Fibroblast of upper back skin (primary cell): ENCODE measurements around the gene TRMO.
A peak's percentile ranks its signal among the peaks of the same experiment; 100 is the strongest.
"Not testable (repeated sequence)": the region's sequence is repeated elsewhere in the genome, so short reads cannot be mapped to it uniquely, and the experiment has no call there.

Experiments
- DNase-seq: peaks from one replicate; pipeline ENCODE4 v3.0.0-alpha.2; 2013

Gene TRMO, protein sequence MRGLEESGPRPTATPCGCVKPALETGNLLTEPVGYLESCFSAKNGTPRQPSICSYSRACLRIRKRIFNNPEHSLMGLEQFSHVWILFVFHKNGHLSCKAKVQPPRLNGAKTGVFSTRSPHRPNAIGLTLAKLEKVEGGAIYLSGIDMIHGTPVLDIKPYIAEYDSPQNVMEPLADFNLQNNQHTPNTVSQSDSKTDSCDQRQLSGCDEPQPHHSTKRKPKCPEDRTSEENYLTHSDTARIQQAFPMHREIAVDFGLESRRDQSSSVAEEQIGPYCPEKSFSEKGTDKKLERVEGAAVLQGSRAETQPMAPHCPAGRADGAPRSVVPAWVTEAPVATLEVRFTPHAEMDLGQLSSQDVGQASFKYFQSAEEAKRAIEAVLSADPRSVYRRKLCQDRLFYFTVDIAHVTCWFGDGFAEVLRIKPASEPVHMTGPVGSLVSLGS

DNA sequence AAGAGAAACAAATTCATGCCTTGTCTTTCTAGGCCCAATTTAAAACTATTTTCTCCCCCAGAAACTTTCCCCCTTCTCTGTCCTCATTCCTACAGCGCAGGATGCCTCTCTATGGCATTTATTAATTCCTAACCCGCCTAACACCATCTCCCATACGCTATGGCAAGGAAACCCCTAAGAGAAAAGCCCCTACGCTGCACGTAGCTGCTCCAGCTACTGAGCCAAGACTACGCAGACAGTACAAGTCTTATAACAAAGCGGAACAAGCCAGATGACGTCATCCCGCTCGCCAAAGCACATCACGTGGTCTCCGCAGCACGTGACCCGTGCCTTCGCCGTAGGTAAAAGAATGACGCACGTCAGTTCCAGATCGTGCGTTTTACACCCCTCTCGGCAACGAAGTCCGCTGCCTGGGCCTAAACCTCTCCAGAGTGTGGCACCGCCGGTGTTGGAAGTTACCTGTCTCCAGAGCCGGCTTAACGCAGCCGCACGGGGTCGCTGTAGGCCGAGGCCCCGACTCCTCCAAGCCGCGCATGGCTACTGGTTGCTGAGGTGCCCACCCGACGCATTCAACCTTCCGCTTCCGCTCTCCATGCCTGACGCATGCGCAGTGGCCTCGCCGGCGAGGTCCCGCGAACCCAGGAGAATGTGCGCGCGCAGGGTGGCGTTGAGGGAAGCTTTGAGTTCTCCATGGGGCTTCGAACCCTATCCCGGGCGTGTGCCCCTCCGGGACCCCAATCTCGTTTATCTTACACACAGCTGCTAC, at the start of gene TRMO:
Gene TRMO, minus strand, starts transcription at position 542 of the 766 bp plus-strand sequence. Its CDS starts 7 bp downstream, at position 535.
- peak; percentile 98 for DNase-seq

DNA sequence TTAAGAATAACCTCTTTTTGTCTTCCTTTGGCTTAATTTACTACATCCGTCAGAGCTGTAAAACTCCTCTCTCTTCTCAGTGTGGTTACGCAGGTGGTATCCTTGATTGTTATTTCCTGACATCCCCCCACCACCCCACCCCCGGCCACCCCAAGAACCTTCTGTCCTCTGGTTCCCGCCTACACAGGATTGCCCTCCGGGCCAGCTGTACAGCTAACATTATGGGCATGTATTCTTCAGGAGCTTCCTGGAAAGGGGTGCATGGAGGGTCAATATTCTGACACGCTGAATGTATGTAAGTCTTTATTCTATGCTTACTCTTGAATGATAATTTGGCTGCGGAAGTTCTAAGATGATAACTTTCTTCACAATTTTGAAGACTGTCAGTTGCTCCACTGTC, 47.9 kb upstream of the TRMO start:
- no peak for DNase-seq

DNA sequence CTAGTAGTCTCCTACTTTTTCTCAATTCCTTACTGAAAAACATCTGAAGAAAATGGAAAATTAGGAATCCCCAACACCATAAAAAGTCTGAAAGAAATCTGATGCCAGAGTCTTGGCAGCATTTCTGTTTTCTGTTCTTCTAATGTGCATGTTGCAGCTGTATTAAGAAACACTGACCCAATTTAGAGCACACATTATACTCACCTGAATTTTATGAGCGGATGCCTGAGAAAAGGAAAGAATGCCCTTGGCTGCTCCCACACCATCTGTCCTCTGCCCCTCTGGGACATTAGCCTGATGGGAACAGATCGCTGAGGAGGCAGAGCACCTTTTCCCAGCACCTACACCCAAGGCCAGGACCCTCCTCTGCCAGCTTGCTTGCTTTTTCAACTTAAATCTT, 46.7 kb upstream of the TRMO start:
- no peak for DNase-seq

DNA sequence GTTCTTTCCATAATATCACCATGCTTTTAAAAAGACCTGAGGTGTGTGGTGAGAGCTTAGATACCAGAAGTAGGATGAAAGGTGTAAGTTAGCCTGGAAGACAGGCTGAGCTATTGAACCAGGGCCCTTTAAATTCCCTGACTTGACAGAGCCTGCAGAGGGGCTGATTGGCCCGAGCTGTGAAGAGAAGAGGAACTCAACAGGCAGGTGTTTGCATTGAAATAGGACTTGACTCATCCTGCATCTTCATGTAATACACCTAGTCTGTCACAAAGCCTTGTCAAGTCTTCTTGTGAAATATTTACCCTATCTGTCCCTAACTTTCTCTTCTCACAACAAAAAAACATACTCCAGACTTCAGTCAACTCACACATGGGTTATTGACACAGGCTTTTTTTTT, 44.2 kb upstream of the TRMO start:
- DNase-seq: no peak

DNA sequence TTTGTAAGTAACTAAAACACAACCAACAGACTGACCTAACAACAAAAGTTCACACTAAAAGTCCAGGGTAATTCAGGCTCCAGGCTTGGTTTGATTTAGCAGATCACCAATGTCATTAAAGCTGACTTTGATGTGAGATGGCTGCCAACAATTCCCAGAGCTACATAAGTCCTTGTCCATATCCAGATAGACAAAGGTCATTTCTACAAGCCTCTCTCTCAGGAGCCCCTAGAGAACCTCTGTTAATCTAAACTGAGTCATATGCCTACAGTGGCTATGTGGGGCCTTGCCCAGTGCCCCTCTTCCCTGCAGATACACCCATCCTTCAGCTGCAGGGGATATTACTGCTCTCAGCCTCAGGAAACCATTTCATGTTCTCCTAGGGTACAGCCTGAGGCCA, 42.6 kb upstream of the TRMO start:
- DNase-seq: no peak

DNA sequence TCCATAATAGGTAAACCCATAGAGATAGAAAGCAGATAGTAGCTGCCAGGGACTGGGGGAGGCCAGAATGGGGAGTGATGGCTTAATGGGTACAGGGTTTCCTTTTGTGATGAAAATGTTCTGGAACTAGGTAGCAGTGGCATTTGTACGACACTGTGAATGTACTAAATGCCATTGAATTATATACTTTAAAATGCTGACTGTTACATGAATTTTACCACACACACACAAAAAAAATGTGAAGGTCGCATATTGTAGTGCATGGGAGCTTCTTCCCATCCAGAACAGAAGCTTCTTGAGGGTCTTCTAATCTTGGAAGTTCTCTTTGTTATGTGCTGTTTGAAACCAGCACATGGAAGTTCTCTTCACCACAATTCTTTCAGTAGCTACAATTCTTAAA, 40.9 kb upstream of the TRMO start:
- DNase-seq: no peak

DNA sequence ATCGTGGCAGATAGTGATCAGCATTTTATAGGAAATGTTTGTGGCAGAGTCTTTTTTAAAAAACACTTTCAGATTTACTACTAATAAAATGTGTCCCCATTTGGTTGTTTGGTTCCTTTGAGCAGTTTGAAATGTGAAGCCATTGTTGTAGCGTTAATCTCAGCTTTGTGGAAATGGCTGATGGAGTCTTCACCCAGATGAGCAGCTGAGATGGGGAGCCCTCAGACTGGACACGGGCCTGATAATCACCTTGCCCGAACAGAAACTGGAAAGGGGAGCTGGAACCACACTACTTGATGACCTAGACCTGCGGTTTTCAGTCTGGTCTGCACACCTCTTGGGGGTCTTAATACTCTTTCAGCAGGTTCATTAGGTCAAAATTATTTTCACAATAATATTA, 40.3 kb upstream of the TRMO start:
- no peak for DNase-seq

DNA sequence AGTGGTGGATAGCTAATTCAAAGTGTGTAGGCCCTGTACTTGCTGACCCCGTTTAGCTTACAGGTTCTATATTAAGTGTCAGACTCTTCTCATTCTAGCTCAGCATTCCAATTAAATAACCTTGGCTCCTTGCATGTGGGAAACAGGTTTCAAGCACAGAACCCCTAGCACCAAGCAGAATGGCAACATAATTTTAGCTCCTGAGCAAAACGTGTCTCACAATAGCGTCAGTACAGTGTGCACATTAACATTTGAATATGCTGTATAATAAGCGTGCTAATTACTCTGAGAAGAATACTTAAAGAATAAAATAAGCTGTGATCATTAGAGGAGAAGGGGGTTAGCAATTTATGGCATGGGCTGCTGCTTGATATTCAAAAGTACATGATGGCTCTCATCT, 39.8 kb upstream of the TRMO start:
- DNase-seq: no peak

DNA sequence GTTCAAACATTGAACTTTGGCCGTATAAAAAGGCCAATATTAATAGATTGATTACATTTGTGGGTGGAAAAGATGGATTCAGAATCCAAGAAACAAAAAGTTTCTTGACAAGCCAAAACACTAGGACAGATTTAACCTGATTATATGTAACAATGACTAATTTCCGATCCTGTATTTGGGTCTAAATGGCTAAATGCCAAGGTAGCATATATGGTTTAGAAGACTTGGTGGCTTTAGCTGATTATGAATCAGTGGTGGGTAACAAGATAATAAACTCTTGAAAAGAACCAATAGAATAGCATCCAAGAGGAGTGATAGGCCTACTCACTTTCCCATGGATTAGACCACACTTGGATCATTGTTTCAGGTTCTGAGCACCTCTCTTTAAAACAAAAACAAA, 39.1 kb upstream of the TRMO start:
- no peak for DNase-seq

DNA sequence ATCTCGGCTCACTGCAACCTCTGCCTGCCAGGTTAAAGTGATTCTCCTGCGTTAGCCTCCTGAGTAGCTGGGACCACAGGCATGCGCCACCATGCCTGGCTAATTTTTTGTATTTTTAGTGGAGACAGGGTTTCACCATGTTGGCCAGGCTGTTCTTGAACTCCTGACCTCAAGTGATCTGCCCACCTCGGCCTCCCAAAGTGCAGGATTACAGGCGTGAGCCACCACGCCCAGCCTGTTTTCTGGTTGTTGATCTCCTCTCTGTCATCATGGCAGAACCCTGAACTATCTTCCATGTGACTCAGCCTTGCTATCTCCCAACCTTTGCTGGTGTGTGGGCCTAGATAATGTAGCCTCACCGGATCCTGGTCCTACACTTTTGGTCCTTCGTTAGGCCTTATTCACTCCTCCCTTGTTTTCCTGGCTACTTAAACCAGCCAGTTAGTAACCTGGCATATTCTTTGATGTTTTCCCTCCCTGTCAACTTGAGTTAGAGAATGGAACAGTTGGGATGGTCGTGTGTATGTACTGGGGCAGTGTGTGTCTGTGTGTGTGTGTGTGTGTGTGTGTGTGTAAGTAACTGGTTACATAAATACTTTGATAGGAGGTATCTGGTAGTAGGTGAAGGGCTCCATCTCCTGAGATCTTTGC, 38.5 kb upstream of the TRMO start:
- DNase-seq: not testable (repeated sequence)

DNA sequence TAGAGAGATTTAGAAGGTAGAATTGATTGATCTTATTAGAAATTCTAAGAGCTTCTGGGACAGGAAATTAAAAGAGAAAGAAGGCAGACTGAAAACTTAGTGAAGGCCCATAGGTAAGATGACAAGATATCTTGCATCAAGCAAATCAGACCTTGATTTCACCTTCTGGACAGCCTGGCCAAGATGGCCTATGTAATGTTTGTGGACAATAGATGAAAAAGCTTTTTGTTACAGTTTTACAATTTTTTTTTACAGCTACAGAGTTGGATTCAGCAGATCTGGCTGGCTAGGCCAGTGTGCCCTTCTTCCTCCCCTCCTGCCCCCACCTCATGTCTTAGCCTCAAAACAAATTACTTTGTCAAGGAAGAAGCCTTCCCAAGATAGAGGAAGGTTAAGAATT, 37.3 kb upstream of the TRMO start:
- DNase-seq: no peak

DNA sequence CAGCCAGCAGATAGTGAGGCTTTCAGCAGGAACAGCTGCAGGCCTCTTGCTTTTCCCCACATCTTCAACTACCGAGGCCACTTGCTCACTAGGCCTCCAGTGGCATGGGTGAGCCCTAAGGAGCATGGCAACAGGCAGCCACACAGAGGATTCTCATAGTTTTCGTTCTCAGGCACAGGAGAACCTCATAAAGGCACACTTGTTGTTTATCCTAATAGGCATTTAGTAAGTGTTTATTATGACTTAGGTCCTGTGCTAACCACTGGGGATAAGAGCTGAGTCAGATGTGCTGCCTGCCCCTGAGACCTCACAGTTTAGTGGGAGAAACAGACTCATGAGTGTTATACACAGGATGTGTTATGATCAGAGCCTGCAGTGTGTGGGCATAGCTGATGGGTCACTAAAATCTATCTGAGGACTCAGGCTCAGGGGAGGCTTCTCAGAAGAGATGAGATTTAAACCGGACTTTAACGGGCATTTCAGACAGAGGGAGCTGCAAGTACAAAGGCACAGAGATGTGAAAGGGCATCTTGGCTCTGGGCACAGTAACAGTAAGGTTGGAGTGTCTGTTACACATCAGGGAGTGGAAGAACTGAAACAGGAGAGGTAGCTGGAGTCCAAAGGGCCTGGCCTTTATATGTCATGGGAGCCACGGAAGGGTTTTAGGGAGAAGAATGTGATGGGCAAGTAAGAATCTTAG, 36.7 kb upstream of the TRMO start:
- DNase-seq: no peak

DNA sequence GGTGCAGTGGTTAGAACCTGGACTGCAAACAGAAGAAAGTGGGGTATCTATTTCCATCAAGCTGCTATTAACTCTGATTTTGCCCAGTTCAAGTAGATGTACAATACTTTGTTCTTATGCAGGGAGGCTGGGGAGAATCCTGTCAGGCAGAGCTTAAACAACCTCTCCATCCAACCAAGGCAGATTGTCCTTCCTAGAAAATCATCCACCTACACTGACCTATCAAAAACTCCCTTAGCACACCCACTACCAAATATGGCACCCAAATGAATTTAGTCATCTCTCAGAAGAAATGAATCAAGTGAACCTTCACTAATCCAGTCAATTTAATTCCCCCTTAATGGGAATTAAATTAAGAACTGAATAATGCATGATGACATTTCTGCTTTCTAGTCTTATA, 34.0 kb upstream of the TRMO start:
- no peak for DNase-seq

DNA sequence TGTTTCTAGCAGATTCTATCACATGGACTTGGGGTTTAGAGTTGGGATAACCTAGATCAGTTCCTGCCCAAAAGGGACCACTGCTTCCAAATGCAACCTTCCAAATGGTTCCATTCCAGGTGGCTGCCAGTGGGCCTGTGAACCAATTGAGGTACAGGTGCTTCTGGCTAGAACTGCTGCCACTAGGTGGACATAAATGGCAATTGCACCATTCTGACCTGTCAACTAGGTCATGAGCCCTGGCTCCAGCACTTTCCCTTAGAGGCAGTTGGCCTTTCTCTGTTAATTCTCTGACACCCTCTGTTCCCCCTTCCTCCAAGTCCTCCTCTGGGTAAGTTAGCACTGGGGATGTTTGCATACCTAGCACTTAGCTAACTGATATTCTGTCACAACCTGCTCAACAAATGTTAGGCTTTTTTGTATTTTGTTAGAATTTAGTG, 32.3 kb upstream of the TRMO start:
- no peak for DNase-seq

DNA sequence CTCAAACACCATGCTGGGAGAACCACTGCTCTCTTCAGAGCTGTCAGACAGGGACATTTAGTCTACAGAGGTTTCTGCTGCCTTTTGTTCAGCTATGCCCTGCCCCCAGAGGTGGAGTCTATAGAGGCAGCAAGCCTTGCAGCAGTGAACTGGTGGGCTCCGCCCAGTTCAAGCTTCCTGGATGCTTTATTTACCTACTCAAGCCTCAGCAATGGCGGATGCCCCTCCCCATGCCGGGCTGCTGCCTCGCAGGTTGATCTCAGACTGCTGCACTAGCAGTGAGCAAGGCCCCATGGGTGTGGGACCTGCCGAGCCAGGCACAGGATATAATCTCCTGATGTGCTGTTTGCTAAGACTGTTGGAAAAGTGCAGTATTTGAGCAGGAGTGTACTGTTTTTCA, 28.6 kb upstream of the TRMO start:
- DNase-seq: not testable (repeated sequence)

DNA sequence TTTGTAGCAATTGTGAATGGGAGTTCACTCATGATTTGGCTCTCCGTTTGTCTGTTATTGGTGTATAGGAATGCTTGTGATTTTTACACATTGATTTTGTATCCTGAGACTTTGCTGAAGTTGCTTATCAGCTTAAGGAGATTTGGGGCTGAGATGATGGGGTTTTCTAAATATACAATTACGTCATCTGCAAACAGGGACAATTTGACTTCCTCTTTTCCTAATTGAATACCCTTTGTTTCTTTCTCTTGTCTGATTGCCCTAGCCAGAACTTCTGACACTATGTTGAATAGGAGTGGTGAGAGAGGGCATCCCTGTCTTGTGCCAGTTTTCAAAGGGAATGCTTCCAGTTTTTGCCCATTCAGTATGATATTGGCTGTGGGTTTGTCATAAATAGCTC, 24.8 kb upstream of the TRMO start:
- DNase-seq: not testable (repeated sequence)

DNA sequence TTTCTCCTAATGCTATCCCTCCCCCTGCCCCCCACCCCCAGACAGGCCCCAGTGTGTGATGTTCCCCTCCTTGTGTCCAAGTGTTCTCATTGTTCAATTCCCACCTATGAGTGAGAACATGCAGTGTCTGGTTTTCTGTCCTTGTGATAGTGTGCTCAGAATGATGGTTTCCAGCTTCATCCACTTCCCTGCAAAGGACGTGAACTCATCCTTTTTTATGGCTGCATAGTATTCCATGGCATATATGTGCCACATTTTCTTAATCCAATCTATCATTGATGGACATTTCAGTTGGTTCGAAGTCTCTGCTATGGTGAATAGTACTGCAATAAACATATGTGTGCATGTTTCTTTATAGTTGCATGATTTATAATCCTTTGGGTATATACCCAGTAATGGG, 23.2 kb upstream of the TRMO start:
- not testable (repeated sequence) for DNase-seq

DNA sequence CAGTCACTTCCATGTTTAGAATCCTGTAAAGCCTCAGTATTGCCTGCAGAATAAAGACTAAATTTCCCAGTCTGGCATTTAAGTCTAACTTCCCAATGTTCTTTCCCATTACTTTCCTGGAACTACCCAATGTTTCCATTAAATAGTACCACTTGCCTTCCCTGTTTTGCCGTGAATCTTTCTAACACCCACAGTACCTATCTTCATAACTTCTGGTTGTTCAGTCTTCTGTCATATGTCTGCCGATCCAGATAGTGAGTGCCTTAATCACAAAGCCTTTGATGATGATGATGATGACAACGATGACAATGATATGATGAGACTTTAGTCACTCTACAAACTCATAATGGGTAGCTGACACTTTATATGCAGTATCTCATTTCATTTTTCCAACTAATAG, 22.3 kb upstream of the TRMO start:
- DNase-seq: no peak

DNA sequence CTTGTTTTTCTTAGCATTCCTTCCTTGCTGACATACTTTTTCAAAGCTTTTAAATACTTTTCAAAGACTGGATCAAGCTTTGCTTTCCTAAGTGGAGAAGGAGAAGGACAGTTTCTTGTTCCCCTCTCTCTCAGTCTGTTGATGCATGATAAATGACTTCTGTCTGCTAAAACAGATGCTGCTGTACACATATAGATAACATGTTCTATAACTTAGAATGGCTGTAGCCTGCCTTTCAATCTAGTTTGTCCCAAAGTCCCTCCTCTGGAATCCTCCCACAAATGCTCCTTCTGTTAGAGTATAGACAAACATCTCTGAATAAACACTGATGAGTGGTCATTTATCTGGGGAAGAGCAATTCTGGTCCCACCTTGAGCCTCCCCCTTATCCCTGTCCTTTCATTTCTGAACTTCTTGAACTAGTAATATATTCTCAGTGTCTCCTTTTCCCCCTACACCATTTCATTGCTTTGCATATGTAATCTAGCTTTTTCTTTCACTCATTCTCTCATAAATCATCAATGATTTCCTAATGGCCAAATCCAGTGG, 21.1 kb upstream of the TRMO start:
- DNase-seq: no peak

DNA sequence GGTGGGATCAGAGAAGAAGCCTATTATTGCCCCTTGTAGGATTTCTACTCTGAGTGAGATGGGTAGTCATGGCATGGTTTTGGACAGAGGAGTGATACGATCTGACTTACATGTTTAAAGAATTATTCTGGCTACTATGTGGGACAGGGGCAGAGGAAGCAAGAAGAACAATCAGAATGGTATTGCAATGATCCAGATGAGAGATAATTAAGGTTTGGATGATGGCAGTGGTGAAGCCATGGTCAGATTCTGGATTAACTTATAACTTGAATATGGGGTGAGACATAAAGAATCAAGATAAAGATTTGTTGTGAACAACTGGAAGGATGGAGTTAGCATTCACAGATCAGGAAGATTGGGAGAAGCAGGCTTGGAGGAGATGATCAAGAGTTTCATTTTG, 19.0 kb upstream of the TRMO start:
- DNase-seq: no peak

DNA sequence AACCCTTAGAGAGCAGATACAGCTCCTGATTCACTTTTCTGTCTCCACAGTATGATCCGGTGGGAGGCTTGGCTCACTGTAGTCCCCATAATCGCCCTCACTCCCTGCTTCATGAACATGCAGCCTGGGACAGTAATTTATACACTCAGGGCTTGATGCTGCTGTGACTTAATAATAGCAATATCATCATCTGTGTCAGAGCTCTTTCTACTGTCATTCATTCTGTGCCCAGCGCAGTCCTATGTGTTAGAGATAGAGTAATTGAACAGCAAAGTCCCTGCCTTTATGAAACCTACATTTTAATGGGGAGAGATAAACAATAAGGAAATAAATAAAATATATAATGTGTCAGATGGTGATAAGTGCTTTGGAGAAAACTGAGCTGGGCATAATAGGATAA, 18.4 kb upstream of the TRMO start:
- no peak for DNase-seq

DNA sequence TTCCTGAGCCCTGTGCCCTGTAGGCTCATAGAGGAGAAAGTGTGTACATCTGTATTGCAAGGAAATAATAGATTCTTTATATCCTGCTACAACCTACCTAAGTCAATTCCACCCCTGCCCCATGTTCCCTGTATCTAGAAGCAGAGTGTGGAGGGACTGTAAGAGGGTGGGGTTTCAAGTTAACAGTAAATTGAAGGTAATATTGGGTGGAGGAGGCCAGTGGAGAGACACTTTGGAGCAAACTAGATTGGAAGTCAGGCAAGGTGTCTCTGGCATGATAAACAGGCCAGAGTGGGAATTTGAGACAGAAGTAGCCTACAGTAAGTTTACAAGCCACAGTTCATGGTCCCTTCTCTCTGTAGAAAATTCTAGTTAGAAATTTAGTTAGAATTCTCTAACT, 17.9 kb upstream of the TRMO start:
- no peak for DNase-seq
